AG04449 (cell line): ENCODE results near the gene KHK.

ENCODE experiments used
- CTCF ChIA-PET: fragments of 350-600 bp; formaldehyde crosslinking; extraction: SDS; loops from one replicate; lab custom pipeline; 2021; ENCODE audit warnings: antibody characterized with exemption; lab: Yijun Ruan, JAX
- POLR2A ChIA-PET: fragments of 400-600, 350-600 bp; formaldehyde crosslinking; extraction: SDS; loops from one replicate; lab custom pipeline; 2020; ENCODE audit warnings: antibody characterized with exemption, inconsistent platforms; lab: Yijun Ruan, JAX
- DNase-seq: peaks from one replicate; pipeline ENCODE4 v3.0.0-alpha.2; 2010; ENCODE audit warnings: low read depth, low spot score
- H3K4me3 ChIP-seq: 2 replicates; pipeline ENCODE4 v1.5.1; 2011; ENCODE audit warnings: low read depth, mild to moderate bottlenecking, control low read depth, low read length
- CTCF ChIP-seq: IDR thresholded peaks from one replicate; pipeline ENCODE4 v1.5.1; 2011; ENCODE audit warnings: mild to moderate bottlenecking, moderate library complexity, low read length, control low read depth, inconsistent platforms; ENCODE audit not compliant: insufficient read depth; ENCODE audit errors: missing control alignments

Gene KHK

GRCh38 chr2:27085673-27086089 is 891 bp upstream of the KHK start:
- H3K4me3 ChIP-seq = peak overlapping the region; percentile 27
- no peak for DNase-seq
- ChIA-PET POLR2A (interaction anchor here (1.3 kb wide), 1 partner anchor 9 kb away, joined by 3 read pairs; no protein-coding TSS in a partner anchor), CTCF (interaction anchor here (0.7 to 10.3 kb wide), 15 partner anchors 7 to 240 kb away, joined by 3 to 73 read pairs (median 8); partner anchors contain the start of genes AGBL5, OST4 and TMEM214)
- TF ChIP-seq CTCF = peak; percentile 65

- peak overlapping the region; percentile 42 for H3K4me3 ChIP-seq
- ChIA-PET POLR2A (interaction anchor here (1.1 to 2.6 kb wide), 4 partner anchors 10 to 63 kb away, joined by 3 to 18 read pairs (median 4); partner anchors contain the start of genes AGBL5 and OST4), CTCF (interaction anchor here (0.7 to 10.3 kb wide), 13 partner anchors 10 to 240 kb away, joined by 3 to 73 read pairs (median 9); partner anchors contain the start of genes AGBL5, OST4 and TMEM214)
- DNase-seq = no peak
- TF ChIP-seq CTCF = peak; percentile 94
Observed at GRCh38 chr2:27086090-27086723, 365 bp upstream of the KHK start.

- TF ChIP-seq CTCF = no peak
- POLR2A ChIA-PET = interaction anchor here (0.9 to 2.6 kb wide), 2 partner anchors 16 to 38 kb away, joined by 3 to 18 read pairs; partner anchors contain the start of genes AGBL5 and OST4
Observed at GRCh38 chr2:27087823-27088410, 1.3 kb downstream of the KHK start.

GRCh38 chr2:27088634-27089033 is 2.1 kb downstream of the KHK start:
- no peak overlapping the region for H3K4me3 ChIP-seq
- ChIA-PET CTCF (interaction anchor here (0.7 to 10.3 kb wide), 13 partner anchors 8 to 214 kb away, joined by 3 to 73 read pairs (median 4); partner anchors contain the start of gene TRIM54), POLR2A (interaction anchor here (2.6 kb wide), 1 partner anchor 38 kb away, joined by 18 read pairs; the partner anchor contains the start of gene AGBL5)
- TF ChIP-seq CTCF = no peak
- DNase-seq = no peak

More at GRCh38 chr2:27087823-27088410, 1.3 kb downstream of the KHK start:
- no peak for DNase-seq
- CTCF ChIA-PET = interaction anchor here (0.7 to 10.3 kb wide), 22 partner anchors 8 to 215 kb away, joined by 3 to 73 read pairs (median 4); partner anchors contain the start of genes AGBL5, EMILIN1 and TRIM54
- no peak overlapping the region for H3K4me3 ChIP-seq

GRCh38 chr2:27089111-27089954 is 2.8 kb downstream of the KHK start:
- no peak overlapping the region for H3K4me3 ChIP-seq
- TF ChIP-seq CTCF = no peak
- POLR2A ChIA-PET = interaction anchor here (1.1 kb wide), 1 partner anchor 9 kb away, joined by 3 read pairs; no protein-coding TSS in a partner anchor
- CTCF ChIA-PET = interaction anchor here (0.7 to 10.3 kb wide), 12 partner anchors 7 to 214 kb away, joined by 3 to 73 read pairs (median 4); partner anchors contain the start of genes EMILIN1 and TRIM54
- no peak for DNase-seq
